Measurements from ENCODE around the gene LAGE3. TPM values are rescaled to one million over a fixed set of nuclear protein-coding genes. Genes with fewer than 3 reads are reported as not detected.

The LAGE3 gene
- total RNA-seq, 1 donor from 2014 or later, result 51.7 TPM

DNA sequence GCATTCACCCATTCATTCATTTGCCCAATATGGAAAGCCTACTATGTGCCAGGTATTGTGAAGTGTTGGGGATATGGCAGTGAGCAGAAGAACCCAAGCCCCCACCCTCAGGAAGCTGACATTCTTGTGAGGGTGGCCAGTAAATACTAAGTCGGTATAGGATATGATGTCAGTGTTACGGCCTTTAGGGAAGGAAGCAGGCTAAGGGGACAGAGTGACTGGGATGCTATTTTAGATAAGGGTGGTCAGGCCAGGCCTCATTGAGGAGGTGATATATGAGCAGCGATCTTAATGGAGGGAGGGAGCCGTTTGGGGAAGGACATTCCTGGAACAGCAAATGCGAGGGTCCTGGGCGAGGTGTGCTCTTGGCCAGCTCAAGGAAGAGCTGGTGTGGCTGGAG is 48.6 kb downstream of the LAGE3 start:
- intact Hi-C loops (cut with micrococcal nuclease), result no loop called here
- Mint-ChIP-seq H3K4me1 (ENCODE audit: low read depth) (peaks cover 19% of the 10 kb centered on the region), H3K4me3 (ENCODE audit: low read depth) (no peak overlapping the region), H3K27ac (peak overlapping the region; percentile 5), H3K36me3 (ENCODE audit: low read depth) (peaks cover 18% of the 10 kb centered on the region), H3K27me3 (ENCODE audit: low read depth) (no peaks in the 10 kb centered on the region), H3K9me3 (no peaks in the 10 kb centered on the region)
- no peak for DNase-seq (ENCODE audit: low spot score)

DNA sequence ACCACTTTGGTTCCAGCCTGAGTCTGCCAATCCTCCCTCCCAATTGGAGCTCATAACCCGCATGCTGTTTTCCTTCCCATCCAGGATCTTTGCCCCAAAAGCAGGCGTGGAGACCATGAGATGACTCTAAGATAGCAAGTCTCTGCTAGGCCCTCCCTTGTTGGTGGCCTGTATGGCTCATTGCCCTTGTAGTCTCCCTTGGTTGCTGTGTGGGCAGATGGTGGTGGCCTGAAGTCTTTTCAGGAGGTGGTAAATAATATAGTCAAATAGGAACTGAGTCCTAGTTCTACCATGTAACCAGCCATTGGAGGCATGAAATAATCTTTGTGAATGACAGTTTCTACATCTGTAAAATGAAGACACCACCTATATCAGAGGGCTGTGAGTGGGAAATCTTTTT is 49.4 kb downstream of the LAGE3 start:
- H3K27ac Mint-ChIP-seq, result peak overlapping the region; percentile 72
- peak overlapping the region; percentile 77 for H3K4me3 Mint-ChIP-seq (ENCODE audit: low read depth)
- peaks cover 14% of the 10 kb centered on the region for H3K36me3 Mint-ChIP-seq (ENCODE audit: low read depth)
- H3K4me1 Mint-ChIP-seq (ENCODE audit: low read depth), result peaks cover 19% of the 10 kb centered on the region
- intact Hi-C loops (cut with micrococcal nuclease), result no loop called here
- no peak for DNase-seq (ENCODE audit: low spot score)
- H3K27me3 Mint-ChIP-seq (ENCODE audit: low read depth), result no peaks in the 10 kb centered on the region
- H3K9me3 Mint-ChIP-seq, result no peaks in the 10 kb centered on the region

DNA sequence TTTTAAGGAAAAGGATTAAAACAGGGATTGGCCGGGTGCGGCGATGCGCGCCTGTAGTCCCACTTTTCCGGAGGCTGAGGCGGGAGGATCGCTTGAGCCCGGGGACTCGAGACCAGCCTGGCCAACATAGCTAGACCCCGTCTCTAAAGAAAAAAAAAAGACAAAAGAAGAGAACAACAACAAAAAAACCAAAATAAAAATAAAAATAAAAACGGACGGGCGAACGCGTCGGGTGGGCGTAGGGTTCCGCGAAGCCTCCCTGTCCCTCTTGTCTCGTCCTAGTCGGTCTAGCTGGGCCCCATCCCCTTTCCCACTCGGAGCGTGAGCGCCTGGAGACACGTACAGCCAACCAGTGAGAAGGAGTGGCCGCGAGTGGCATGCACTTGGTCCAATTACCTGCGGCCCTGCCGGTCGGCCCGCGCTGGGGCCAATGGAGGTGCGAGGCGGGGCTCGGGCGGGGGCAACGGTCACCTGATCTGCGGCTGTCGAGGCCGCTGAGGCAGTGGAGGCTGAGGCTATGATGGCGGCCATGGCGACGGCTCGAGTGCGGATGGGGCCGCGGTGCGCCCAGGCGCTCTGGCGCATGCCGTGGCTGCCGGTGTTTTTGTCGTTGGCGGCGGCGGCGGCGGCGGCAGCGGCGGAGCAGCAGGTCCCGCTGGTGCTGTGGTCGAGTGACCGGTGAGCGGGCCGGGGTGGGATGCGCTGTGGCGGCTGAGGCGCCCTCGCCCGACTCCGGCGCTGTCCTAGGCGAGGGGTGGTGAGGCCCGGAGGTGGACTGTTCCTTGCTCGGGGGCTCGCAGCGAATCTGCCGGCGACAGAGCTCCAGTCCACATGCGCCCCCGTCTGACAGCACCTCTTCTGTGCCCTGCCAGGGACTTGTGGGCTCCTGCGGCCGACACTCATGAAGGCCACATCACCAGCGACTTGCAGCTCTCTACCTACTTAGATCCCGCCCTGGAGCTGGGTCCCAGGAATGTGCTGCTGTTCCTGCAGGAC is 50.6 kb downstream of the LAGE3 start, which contains the start of gene ATP6AP1:
Gene ATP6AP1, plus strand, starts transcription at position 502 of the 996 bp plus-strand sequence. Its CDS starts 16 bp downstream, at position 518.
- intact Hi-C loops (cut with micrococcal nuclease), result loop anchor here (1.0 kb wide), 1 partner anchor 16 kb away; no protein-coding TSS in a partner anchor
- Mint-ChIP-seq H3K9me3 (no peaks in the 10 kb centered on the region), H3K27ac (peak within 1 kb of the TSS; percentile 72), H3K4me1 (ENCODE audit: low read depth) (peaks cover 19% of the 10 kb centered on the region), H3K36me3 (ENCODE audit: low read depth) (peaks cover 13% of the 10 kb centered on the region), H3K4me3 (ENCODE audit: low read depth) (peak within 1 kb of the TSS; percentile 77), H3K27me3 (ENCODE audit: low read depth) (no peaks in the 10 kb centered on the region)
- DNase-seq (ENCODE audit: low spot score), result peak; percentile 87

Other genes with a start within 250 kb of the LAGE3 start
- gene OPN1MW3, start 221.7 kb downstream of the LAGE3 start, total RNA-seq, result not detected in 2 replicates
- gene TEX28, start 184.2 kb downstream of the LAGE3 start, total RNA-seq, result not detected in 2 replicates
- 0.07 and 0.09 TPM in 2 replicates for gene TKTL1, start 183.5 kb downstream of the LAGE3 start, total RNA-seq
- 1,005 and 1,026 TPM in 2 replicates for gene FLNA, start 104.6 kb downstream of the LAGE3 start, total RNA-seq
- 95.6 and 98.8 TPM in 2 replicates for gene EMD, start 100.0 kb downstream of the LAGE3 start, total RNA-seq
- 2,692 and 2,787 TPM in 2 replicates for gene RPL10, start 80.9 kb downstream of the LAGE3 start, total RNA-seq
- 18.1 TPM in 2 replicates for gene DNASE1L1, start 70.0 kb downstream of the LAGE3 start, total RNA-seq
- 77.3 TPM in 2 replicates for gene TAFAZZIN, start 67.7 kb downstream of the LAGE3 start, total RNA-seq
- 47.4 and 48.9 TPM in 2 replicates for gene ATP6AP1, start 50.6 kb downstream of the LAGE3 start, total RNA-seq
- gene GDI1, start 42.1 kb downstream of the LAGE3 start, total RNA-seq, result 115 and 117 TPM in 2 replicates
- 79.6 and 84.1 TPM in 2 replicates for gene FAM50A, start 35.1 kb downstream of the LAGE3 start, total RNA-seq
- gene PLXNA3, start 21.0 kb downstream of the LAGE3 start, total RNA-seq, result 62.1 and 62.5 TPM in 2 replicates
- gene UBL4A, start 7.3 kb upstream of the LAGE3 start, total RNA-seq, result 55.5 and 56.1 TPM in 2 replicates
- gene SLC10A3, start 11.3 kb upstream of the LAGE3 start, total RNA-seq, result 17.5 and 18.3 TPM in 2 replicates
- 39.2 and 39.8 TPM in 2 replicates for gene FAM3A, start 37.0 kb upstream of the LAGE3 start, total RNA-seq
- 82.8 and 86.4 TPM in 2 replicates for gene G6PD, start 67.6 kb upstream of the LAGE3 start, total RNA-seq
- 40.5 and 41.7 TPM in 2 replicates for gene IKBKG, start 68.3 kb upstream of the LAGE3 start, total RNA-seq
- gene CTAG1A, start 105.9 kb upstream of the LAGE3 start, total RNA-seq, result not detected in 2 replicates
- not detected in 2 replicates for gene CTAG1B, start 140.0 kb upstream of the LAGE3 start, total RNA-seq
- not detected in 2 replicates for gene CTAG2, start 174.3 kb upstream of the LAGE3 start, total RNA-seq